ENCODE data around the gene UBE2Z.

The UBE2Z gene

DNA sequence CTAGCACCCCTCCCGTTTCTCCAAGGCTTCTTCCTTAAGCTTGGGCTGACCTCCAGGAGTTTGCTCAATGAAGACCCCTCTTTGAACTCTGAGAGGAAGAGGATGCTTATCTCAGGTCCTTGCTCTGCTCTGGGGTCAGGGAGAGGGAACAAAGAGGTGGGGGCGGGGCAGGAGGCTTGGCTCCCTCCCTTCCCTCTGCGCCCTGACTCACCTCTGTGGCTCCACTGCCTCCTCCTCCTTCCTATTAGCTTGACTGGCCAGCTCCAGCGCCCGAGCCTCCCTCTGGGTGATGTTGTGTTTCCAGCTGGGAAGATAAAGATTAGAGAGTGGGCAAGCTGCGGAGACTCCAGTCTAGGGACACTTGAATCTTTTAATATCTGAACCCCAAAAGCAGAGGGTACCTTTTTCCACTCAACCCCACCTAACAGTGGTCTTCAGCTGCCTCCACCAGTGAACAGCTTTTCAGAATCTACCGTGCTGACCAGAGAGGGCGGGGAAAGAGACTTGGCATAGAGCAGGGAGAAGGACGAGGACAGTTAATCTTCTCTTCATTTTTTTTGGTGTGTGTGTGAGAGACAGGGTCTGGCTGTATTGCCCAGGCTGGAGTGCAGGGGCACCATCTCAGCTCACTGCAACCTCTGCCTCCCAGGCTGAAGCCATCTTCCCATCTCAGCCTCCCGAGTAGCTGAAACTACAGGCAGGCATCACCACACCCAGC lies 53.5 kb downstream of the UBE2Z start:
- no peak for DNase-seq

DNA sequence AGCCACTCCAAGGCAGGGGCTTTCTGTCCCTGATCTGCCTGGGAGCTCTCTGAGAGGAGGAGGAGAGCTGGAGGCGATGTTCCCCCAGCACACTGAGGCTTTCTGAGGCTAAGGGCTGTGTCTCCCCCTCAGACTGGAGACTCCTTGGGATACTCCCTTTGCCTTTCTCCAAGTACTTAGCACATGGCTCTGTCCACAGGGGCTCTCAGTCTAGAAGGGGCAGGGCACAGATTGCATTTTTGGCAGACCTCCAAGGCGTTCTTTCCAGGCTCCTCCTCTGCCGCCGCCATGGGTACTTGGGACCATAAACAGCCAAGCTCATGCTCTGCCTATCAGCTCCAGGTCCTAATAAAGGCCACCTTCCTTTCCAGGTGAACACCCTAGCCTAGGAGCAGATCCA lies 62.0 kb downstream of the UBE2Z start:
- DNase-seq: no peak

GRCh38 chr17:48970865-48971687 lies 62.9 kb downstream of the UBE2Z start:
- no peak for DNase-seq

- DNase-seq: no peak
Measured at GRCh38 chr17:48972749-48973097, 64.5 kb downstream of the UBE2Z start.

- no peak for DNase-seq
Measured at GRCh38 chr17:48973806-48974205, 65.6 kb downstream of the UBE2Z start.

Data from stimulated activated CD4-positive, alpha-beta T cell treated with anti-CD3 and anti-CD28 coated beads, Interleukin-4, amount 100 ng/mL, for 1 hour (primary cell).